Stromal cell of bone marrow (primary cell): Measurements from ENCODE around the gene PGA3.
"Not testable (repeated sequence)": the region's sequence is repeated elsewhere in the genome, so short reads cannot be mapped to it uniquely, and the experiment has no call there.

Source experiments
- DNase-seq: peaks from one replicate; pipeline ENCODE4 v3.0.0-alpha.2; 2012; ENCODE audit warnings: low read depth

The PGA3 gene

DNA sequence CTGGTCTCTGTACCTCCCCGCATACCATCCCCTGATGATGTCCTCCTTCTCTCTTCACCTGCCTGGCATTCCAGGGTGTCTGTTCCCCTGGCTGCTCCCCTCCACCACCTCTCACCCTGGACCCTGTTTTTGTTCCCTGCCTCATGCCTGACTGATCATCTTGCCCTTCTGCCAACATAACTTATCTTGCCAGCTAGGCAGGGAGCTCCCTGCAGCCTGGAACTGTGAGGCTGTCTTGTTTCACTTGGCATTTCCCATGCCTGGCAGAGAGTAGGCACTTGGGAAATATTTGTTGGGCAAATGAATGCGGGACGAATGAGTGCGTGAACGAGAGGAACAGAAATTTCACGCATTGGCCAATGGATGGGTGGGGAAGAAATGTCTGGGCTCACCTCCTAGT is 7.3 kb downstream of the PGA3 start:
- DNase-seq = not testable (repeated sequence)

DNA sequence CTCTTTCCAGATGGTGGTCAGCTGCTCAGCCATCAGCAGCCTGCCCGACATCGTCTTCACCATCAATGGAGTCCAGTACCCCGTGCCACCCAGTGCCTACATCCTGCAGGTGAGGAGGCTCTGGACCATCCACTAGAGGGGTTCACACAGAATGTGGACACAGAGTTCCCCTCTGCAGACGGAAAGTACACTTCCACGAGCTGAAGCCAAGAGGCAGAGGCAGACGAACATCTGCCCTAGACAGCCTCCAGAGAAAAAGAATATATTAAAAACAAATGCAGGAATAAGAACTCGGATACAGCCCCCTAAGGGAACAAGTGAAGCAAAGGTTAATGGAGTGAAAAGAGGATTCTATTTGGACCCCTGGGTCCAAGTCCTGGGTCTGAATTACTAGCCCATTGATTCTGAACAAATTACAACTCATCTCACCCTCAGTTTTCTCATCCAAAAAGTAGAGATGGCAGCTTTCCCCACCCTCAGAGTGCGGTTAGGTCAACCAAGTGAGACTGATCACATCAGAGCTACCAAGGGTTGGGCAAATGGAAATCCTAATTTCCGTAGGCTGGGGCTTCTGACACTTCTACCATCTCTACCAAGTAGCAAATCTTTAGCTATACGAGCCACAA is 8.1 kb downstream of the PGA3 start:
- DNase-seq = not testable (repeated sequence)

DNA sequence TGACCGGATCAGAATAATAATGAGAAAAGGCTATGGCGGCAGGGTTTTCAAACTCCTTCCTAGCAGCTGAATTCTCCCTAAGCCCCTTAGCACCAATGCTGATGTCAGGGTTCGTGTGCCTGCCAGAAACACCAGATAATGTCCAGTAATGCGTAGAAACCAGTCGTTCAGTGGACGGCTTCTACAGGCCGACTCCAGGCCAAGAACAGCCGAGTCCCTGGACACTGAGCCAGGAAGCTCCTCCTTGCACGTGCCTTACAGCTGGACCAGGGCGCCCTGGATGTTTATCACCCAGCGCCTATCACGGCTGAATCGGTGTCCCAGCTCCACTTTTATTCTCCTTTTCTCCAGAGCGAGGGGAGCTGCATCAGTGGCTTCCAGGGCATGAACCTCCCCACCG is 8.9 kb downstream of the PGA3 start:
- not testable (repeated sequence) for DNase-seq

- DNase-seq = not testable (repeated sequence)
Measured at GRCh38 chr11:61213711-61214324, 10.5 kb downstream of the PGA3 start.

- DNase-seq = not testable (repeated sequence)
Measured at GRCh38 chr11:61218306-61218705, 15.0 kb downstream of the PGA3 start.

DNA sequence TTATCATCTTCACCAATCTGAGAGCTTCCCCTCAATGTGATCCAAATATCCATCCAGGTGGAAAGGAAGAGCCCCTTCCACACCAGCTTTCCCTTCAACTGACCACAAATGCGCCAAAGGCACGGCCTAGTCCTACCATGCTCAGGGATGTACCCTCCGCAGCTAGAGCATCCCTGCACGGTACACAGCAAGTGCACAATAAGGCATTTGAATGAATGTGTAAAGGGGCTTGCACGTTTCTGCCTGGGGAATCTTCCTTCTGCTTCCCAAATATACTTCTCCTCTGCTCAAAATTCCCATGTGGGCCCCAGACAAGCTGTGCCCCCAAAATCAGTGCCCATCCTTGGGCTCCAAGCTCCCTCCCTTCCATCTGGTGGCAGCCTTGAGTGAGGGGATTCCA is 15.7 kb downstream of the PGA3 start:
- DNase-seq = not testable (repeated sequence)

DNA sequence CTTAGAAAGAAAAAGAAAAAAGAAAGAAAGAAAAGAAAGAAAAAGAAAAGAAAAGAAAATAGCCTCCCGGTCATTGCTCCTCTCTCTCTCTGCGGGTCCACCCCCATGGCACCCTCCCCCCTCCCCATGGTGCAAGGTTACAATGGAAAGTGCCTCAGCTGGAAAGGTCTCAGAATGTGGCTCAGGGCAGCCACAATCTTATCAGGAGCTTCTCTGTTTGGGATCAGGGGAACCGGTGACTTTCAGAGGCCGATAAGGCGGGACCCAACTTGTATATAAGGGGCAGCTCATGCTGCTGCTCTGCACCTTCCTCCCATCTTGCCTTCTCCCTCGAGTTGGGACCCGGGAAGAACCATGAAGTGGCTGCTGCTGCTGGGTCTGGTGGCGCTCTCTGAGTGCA is 18.7 kb downstream of the PGA3 start, which contains the start of gene PGA4:
PGA4 (plus strand) TSS at position 301 of the 400 bp plus-strand sequence; CDS start at position 355, 54 bp downstream.
- not testable (repeated sequence) for DNase-seq

DNA sequence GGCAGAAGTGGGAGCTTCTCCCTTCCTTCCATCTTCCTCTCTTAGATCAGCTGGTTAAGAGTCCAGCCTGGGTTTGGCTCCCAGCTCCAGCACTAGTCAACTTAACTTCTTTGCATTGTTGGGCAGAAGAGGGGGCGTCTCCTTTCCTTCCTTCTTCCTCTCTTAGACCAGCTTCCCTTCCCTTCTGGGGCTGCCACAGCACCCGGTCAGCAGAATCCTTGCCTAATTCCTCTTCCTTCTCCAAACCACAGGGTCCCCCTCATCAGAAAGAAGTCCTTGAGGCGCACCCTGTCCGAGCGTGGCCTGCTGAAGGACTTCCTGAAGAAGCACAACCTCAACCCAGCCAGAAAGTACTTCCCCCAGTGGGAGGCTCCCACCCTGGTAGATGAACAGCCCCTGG is 19.4 kb downstream of the PGA3 start:
- DNase-seq = not testable (repeated sequence)

GRCh38 chr11:61226457-61227137 is 23.3 kb downstream of the PGA3 start:
- DNase-seq = not testable (repeated sequence)

GRCh38 chr11:61229458-61229857 is 26.1 kb downstream of the PGA3 start:
- DNase-seq = not testable (repeated sequence)

- DNase-seq = not testable (repeated sequence)
Measured at GRCh38 chr11:61231033-61231432, 27.7 kb downstream of the PGA3 start.

DNA sequence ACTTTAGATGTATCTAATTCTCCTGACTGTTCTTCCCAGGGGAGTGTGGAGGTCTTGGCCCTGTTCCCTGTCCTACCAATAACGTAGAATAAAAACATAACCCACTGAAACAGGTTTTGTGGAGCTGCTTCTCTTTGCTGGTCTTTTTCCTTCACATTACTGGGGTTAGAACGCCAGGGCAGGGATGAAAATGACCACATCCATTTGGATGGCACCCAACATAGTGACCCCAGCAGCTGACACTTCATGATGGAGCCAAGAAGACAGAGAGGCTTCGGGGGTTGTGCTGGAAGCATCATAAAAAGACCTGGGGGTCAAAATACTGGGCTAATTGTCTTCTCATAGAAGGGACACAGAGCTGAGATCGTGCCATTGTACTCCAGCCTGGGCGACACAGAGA is 28.3 kb downstream of the PGA3 start:
- DNase-seq = not testable (repeated sequence)

GRCh38 chr11:61232548-61233145 is 29.3 kb downstream of the PGA3 start:
- DNase-seq = not testable (repeated sequence)

- not testable (repeated sequence) for DNase-seq
Measured at GRCh38 chr11:61237130-61237529, 33.8 kb downstream of the PGA3 start.

GRCh38 chr11:61240288-61240687 is 37.0 kb downstream of the PGA3 start:
- DNase-seq = not testable (repeated sequence)

- DNase-seq = not testable (repeated sequence)
Measured at GRCh38 chr11:61240875-61241274, 37.6 kb downstream of the PGA3 start, which contains the start of gene PGA5. Gene PGA5, plus strand, starts transcription at chr11:61241175. Its CDS starts 52 bp downstream, at chr11:61241227.

DNA sequence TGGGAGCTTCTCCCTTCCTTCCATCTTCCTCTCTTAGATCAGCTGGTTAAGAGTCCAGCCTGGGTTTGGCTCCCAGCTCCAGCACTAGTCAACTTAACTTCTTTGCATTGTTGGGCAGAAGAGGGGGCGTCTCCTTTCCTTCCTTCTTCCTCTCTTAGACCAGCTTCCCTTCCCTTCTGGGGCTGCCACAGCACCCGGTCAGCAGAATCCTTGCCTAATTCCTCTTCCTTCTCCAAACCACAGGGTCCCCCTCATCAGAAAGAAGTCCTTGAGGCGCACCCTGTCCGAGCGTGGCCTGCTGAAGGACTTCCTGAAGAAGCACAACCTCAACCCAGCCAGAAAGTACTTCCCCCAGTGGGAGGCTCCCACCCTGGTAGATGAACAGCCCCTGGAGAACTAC is 38.2 kb downstream of the PGA3 start:
- DNase-seq = not testable (repeated sequence)

GRCh38 chr11:61245284-61245964 is 42.1 kb downstream of the PGA3 start:
- DNase-seq = not testable (repeated sequence)

DNA sequence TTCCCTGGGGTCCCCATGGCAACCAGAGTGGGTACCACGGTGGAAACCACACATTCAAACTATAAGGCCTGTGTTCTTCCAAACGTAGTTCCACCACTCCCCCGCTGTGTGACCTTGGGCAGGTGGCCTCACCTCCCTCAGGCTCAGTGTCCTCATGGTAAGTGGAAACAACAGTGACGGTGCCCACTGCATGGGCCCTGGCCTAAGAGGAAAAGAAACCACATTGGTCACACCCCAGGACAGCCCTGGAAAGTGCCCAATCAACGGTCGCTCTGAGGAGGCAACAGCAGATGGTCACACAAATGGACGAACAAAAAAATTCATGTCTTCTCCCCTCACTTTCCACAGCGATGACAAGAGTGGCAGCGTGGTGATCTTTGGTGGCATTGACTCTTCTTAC is 44.8 kb downstream of the PGA3 start:
- not testable (repeated sequence) for DNase-seq

DNA sequence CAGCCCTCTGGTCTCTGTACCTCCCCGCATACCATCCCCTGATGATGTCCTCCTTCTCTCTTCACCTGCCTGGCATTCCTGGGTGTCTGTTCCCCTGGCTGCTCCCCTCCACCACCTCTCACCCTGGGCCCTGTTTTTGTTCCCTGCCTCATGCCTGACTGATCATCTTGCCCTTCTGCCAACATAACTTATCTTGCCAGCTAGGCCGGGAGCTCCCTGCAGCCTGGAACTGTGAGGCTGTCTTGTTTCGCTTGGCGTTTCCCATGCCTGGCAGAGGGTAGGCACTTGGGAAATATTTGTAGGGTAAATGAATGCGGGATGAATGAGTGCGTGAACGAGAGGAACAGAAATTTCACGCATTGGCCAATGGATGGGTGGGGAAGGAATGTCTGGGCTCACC is 45.9 kb downstream of the PGA3 start:
- not testable (repeated sequence) for DNase-seq

DNA sequence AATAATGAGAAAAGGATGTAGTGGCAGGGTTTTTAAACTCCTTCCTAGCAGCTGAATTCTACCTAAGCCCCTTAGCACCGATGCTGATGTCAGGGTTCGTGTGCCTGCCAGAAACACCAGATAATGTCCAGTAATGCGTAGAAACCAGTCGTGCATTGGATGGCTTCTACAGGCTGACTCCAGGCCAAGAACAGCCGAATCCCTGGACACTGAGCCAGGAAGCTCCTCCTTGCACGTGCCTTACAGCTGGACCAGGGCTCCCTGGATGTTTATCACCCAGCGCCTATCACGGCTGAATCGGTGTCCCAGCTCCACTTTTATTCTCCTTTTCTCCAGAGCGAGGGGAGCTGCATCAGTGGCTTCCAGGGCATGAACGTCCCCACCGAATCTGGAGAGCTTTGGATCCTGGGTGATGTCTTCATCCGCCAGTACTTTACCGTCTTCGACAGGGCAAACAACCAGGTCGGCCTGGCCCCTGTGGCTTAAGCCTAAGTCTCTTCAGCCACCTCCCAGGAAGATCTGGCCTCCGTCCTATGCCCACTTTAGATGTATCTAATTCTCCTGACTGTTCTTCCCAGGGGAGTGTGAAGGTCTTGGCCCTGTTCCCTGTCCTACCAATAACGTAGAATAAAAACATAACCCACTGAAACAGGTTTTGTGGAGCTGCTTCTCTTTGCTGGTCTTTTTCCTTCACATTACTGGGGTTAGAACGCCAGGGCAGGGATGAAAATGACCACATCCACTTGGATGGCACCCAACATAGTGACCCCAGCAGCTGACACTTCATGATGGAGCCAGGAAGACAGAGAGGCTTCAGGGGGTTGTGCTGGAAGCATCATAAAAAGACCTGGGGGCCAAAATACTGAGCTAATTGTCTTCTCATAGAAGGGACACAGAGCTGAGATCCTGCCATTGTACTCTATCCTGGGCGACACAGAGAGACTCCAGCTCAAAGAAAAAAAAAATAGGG is 47.8 kb downstream of the PGA3 start:
- not testable (repeated sequence) for DNase-seq
